NCI-H82 treated with DMSO at 0.1 percent for 48 hours (cell line): Measurements from ENCODE around the gene IER2.

Experiments
- DNase-seq: peaks from one replicate; lab custom pipeline; 2025; ENCODE audit not compliant: unreplicated experiment; lab: John Stamatoyannopoulos, UW

IER2 gene

GRCh38 chr19:13118424-13119193, 31.6 kb upstream of the IER2 start:
- DNase-seq: peak; percentile 30

DNA sequence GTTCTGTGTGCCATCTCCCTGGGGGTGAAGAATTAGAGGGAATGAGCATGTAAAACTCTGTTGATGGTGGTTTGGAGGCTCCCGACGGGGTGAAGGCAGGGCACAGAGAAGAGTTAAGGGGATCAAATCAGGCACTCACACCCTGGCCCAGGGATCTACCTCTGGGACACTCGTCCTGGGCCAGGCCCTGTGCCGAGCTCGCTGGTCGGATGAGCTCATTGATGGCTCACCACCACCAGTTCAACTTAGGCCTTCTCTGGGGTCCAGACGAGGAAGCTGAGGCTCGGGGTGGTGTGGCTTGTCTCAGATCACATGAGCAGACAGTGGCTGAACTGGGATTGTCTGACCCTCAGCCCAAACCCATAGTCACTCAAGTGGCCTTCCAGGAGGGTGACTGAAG, 30.6 kb upstream of the IER2 start:
- no peak for DNase-seq

GRCh38 chr19:13120031-13120430, 30.2 kb upstream of the IER2 start:
- DNase-seq: no peak

GRCh38 chr19:13120817-13121216, 29.4 kb upstream of the IER2 start:
- DNase-seq: no peak

- no peak for DNase-seq
These were observed 28.5 kb upstream of the IER2 start for GRCh38 chr19:13121551-13122274.

GRCh38 chr19:13122275-13122878, 27.8 kb upstream of the IER2 start:
- no peak for DNase-seq

GRCh38 chr19:13122980-13123957, 26.9 kb upstream of the IER2 start:
- DNase-seq: no peak

- DNase-seq: no peak
These were observed 23.2 kb upstream of the IER2 start for GRCh38 chr19:13127051-13127450.

- no peak for DNase-seq
These were observed 22.2 kb upstream of the IER2 start for GRCh38 chr19:13127811-13128575.

- DNase-seq: no peak
These were observed 21.6 kb upstream of the IER2 start for GRCh38 chr19:13128583-13128982.

- no peak for DNase-seq
These were observed 20.8 kb upstream of the IER2 start for GRCh38 chr19:13129384-13129783.

GRCh38 chr19:13130886-13131490, 19.2 kb upstream of the IER2 start:
- DNase-seq: no peak

GRCh38 chr19:13132471-13133180, 17.6 kb upstream of the IER2 start:
- no peak for DNase-seq

DNA sequence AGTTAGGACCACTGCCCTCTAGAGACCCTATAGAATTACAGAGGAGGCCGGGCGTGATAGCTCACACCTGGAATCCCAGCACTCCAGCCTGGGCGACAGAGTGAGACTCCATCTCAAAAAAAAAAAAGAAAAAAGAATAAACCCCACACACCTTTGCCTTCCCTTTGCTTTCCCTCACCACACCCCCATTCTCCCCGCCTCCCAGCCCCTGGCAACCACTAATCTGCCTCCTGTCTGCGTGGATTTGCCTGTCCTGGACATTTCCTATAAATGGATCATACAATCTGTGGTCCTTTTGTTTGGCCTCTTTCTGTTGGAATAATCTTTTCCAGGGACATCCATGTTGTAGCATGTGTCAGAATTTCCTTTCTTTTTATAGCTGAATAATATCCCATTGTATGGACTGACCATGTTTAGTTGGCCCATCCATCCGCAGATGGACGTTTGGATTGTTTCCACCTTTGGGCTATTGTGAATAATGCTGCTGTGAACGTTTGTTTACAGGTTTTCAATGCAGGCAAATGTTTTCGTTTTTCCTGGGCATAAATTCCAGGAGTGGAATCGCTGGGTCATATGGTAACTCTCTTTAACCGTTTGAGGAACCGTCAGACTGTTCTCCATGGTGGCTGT, 16.9 kb upstream of the IER2 start:
- DNase-seq: no peak

DNA sequence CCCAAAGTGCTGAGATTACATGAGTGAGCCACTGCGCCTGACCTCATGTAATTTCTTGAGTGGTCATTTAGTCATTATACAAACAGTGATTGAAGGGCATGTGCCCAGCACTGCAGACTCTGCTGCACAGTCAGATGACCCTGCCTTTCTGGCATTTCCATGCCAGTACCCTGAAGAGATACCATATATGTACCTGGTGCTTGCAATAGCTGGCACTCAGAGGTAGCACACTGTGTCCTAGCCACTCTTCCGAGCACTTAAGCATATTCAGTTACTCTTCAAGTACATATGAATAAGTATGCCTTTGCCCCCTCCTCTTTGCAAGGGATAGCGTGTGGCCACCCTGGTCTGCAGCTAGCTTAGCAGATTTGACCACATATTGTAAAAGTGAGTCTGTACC, 15.6 kb upstream of the IER2 start:
- no peak for DNase-seq

DNA sequence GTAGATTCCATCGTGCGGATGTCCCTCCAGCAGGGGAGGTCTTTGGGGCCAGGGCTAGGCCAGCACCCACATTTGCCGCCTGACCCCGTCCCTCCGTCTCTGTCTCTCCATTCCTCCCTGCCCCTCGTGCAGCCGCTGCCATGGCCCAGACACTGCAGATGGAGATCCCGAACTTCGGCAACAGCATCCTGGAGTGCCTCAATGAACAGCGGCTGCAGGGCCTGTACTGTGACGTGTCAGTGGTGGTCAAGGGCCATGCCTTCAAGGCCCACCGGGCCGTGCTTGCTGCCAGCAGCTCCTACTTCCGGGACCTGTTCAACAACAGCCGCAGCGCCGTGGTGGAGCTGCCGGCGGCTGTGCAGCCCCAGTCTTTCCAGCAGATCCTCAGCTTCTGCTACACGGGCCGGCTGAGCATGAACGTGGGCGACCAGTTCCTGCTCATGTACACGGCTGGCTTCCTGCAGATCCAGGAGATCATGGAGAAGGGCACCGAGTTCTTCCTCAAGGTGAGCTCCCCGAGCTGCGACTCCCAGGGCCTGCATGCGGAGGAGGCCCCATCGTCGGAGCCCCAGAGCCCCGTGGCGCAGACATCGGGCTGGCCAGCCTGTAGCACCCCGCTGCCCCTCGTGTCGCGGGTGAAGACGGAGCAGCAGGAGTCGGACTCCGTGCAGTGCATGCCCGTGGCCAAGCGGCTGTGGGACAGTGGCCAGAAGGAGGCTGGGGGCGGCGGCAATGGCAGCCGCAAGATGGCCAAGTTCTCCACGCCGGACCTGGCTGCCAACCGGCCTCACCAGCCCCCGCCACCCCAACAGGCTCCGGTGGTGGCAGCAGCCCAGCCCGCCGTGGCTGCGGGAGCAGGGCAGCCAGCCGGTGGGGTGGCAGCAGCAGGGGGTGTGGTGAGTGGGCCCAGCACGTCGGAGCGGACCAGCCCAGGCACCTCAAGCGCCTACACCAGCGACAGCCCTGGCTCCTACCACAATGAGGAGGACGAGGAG, 14.8 kb upstream of the IER2 start:
- no peak for DNase-seq

DNA sequence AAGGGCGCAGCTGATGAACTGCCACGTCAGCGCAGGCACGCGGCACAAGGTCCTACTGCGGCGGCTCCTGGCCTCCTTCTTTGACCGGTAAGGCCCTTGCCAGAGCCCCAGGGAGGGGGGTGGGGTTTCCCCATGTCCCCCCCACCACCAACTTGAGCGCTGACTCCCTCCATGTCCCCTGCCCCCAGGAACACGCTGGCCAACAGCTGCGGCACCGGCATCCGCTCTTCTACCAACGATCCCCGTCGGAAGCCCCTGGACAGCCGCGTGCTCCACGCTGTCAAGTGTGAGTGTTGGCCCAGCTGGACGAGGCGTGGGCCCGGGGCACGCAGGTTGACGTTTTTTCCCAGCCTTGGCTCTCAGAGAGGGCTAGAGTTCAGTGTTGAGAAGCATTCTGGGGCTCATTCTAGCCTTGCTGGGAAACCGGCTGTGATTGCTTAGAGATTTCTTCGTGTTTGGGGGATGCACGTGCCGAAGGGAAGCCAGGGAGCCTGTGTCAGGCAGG, 12.9 kb upstream of the IER2 start:
- no peak for DNase-seq
